Endothelial cell of umbilical vein (primary cell): ENCODE data around the gene CDC42BPG. TPM values are rescaled to one million over a fixed set of nuclear protein-coding genes. Genes with fewer than 3 reads are reported as not detected.

Experiments
- BruUV-seq: library from RNA; stranded (reverse); fragments of 400-500 nt; replicated peaks from 2 replicates; lab custom pipeline; 2021; lab: Mats Ljungman, UMichigan
- CTCF ChIA-PET: fragments of 300-600, 350-600 bp; sonication (Branson Sonifier 250); formaldehyde crosslinking; loops from one replicate; lab custom pipeline; 2021; ENCODE audit warnings: antibody characterized with exemption, inconsistent platforms; lab: Charles Lee
- POLR2A ChIA-PET: fragments of 300-600, 350-600 bp; sonication (Branson Sonifier 250); formaldehyde crosslinking; loops from one replicate; lab custom pipeline; 2021; ENCODE audit warnings: antibody characterized with exemption, inconsistent platforms; lab: Charles Lee
- DNase-seq: peaks from one replicate; pipeline ENCODE4 v3.0.0-alpha.2; 2011; ENCODE audit warnings: low read depth, low spot score
- FAIRE-seq: peaks from 2 replicates; lab custom pipeline; 2011; peaks lifted over from hg19 to GRCh38; lab: Jason Lieb, UNC
- H2AFZ ChIP-seq: 2 replicates; pipeline ENCODE4 v1.6.0; 2012; ENCODE audit warnings: low read depth, low read length, control low read depth, inconsistent platforms
- H3K27ac ChIP-seq: 2 replicates; pipeline ENCODE4 v1.5.1; 2011; ENCODE audit warnings: low read depth, mild to moderate bottlenecking, control low read depth, low read length, moderate library complexity; ENCODE audit not compliant: insufficient read depth
- H3K27me3 ChIP-seq, 2 experiments: 2 replicates each; pipeline versions ENCODE4 v1.6.0 to v1.6.1; 2011; ENCODE audit warnings: low read length in 2 of 2, mixed read lengths in 1 of 2; ENCODE audit not compliant: control insufficient read depth in 2 of 2, insufficient read depth in 2 of 2
- H3K36me3 ChIP-seq, 2 experiments: 2 replicates in 1 of 2; 3 replicates in 1 of 2; pipeline ENCODE4 v1.5.1; 2011; ENCODE audit warnings: low read length in 2 of 2, mild to moderate bottlenecking in 1 of 2, moderate library complexity in 1 of 2; ENCODE audit not compliant: control insufficient read depth in 2 of 2, insufficient read depth in 2 of 2; ENCODE audit errors: extremely low read depth in 1 of 2
- H3K4me1 ChIP-seq: 3 replicates; pipeline ENCODE4 v1.5.1; 2011; ENCODE audit warnings: mild to moderate bottlenecking, low read length; ENCODE audit not compliant: control insufficient read depth, insufficient read depth; ENCODE audit errors: extremely low read depth
- H3K4me2 ChIP-seq: 2 replicates; pipeline ENCODE4 v1.6.1; 2011; ENCODE audit warnings: low read length, control low read depth, mixed read lengths; ENCODE audit not compliant: insufficient read depth
- H3K4me3 ChIP-seq, 3 experiments: fragments of 200-600 bp in 1 of 3; sonication (generic), shearing (Covaris generic) in 1 of 3; replicated peaks in 1 of 3; 2 replicates each; pipeline ENCODE4 v1.5.1; 2011 to 2016; ENCODE audit warnings: control low read depth in 3 of 3, low read length in 3 of 3, mild to moderate bottlenecking in 2 of 3, inconsistent platforms in 1 of 3, low read depth in 1 of 3, moderate library complexity in 1 of 3; ENCODE audit not compliant: insufficient read depth in 1 of 3
- H3K79me2 ChIP-seq: 2 replicates; pipeline ENCODE4 v1.6.0; 2012; ENCODE audit warnings: low read length, inconsistent platforms; ENCODE audit not compliant: control insufficient read depth, insufficient read depth
- H3K9ac ChIP-seq: replicated peaks from 2 replicates; pipeline ENCODE3; 2011; ENCODE audit warnings: low read length, control low read depth; ENCODE audit not compliant: insufficient read depth; ENCODE audit errors: extremely low read depth
- H3K9me1 ChIP-seq: replicated peaks from 3 replicates; pipeline ENCODE4 v1.6.0; 2011; ENCODE audit warnings: mild to moderate bottlenecking, low read length; ENCODE audit not compliant: control insufficient read depth, insufficient read depth; ENCODE audit errors: extremely low read depth
- H3K9me3 ChIP-seq: replicated peaks from 2 replicates; pipeline ENCODE4 v1.5.1; 2012; ENCODE audit warnings: low read length, inconsistent platforms; ENCODE audit not compliant: control insufficient read depth, insufficient read depth
- H4K20me1 ChIP-seq: replicated peaks from 2 replicates; pipeline ENCODE3; 2011; ENCODE audit warnings: mild to moderate bottlenecking, low read length; ENCODE audit not compliant: control insufficient read depth, insufficient read depth; ENCODE audit errors: extremely low read depth
- CTCF ChIP-seq, 2 donors: IDR thresholded peaks; 1 replicate in 1 of 2; 2 replicates in 1 of 2; pipeline ENCODE4 v1.5.1; 2011; ENCODE audit warnings: low read length in 2 of 2, mild to moderate bottlenecking in 2 of 2, moderate library complexity in 2 of 2, control low read depth in 1 of 2, inconsistent platforms in 1 of 2, low read depth in 1 of 2; ENCODE audit not compliant: insufficient read depth in 1 of 2; ENCODE audit errors: extremely low read depth in 1 of 2
- EZH2 ChIP-seq: IDR thresholded peaks from 2 replicates; pipeline ENCODE4 v1.6.1; 2012; ENCODE audit warnings: borderline replicate concordance, low read depth, mild to moderate bottlenecking, moderate library complexity, low read length, inconsistent platforms; ENCODE audit not compliant: severe bottlenecking
- FOS ChIP-seq: IDR thresholded peaks from 2 replicates; pipeline ENCODE4 v1.6.1; 2011; ENCODE audit warnings: mild to moderate bottlenecking, low read length, moderate library complexity, borderline replicate concordance; ENCODE audit not compliant: insufficient read depth
- GATA2 ChIP-seq: IDR thresholded peaks from 2 replicates; pipeline ENCODE4 v1.7.0; 2011; ENCODE audit warnings: low read depth, mild to moderate bottlenecking, moderate library complexity, mixed read lengths, low read length; ENCODE audit not compliant: insufficient read length, insufficient read depth
- JUN ChIP-seq: IDR thresholded peaks from 2 replicates; pipeline ENCODE4 v1.6.1; 2011; ENCODE audit warnings: borderline replicate concordance, low read depth; ENCODE audit not compliant: insufficient read length, insufficient read depth
- MYC ChIP-seq: IDR thresholded peaks from one replicate; pipeline ENCODE4 v1.6.1; 2011; ENCODE audit warnings: mild to moderate bottlenecking, low read depth, low read length
- POLR2A ChIP-seq: IDR thresholded peaks from 2 replicates; pipeline ENCODE4 v1.6.1; 2012; ENCODE audit warnings: low read depth, mild to moderate bottlenecking, control low read depth, low read length
- POLR2AphosphoS5 ChIP-seq: IDR thresholded peaks from 2 replicates; pipeline ENCODE4 v1.6.1; 2012; ENCODE audit warnings: low read depth, mild to moderate bottlenecking, control low read depth, low read length, moderate library complexity; ENCODE audit not compliant: insufficient read depth
- dilution Hi-C: fragments of 300-500 bp; cut with MboI; formaldehyde crosslinking; loops from one replicate; pipeline ENCODE4 v1.15.0; 2019; ENCODE audit warnings: low sequenced_read_pairs; ENCODE audit not compliant: extremely low pct_ligation_motif_present
- intact Hi-C: fragments of 100-400 bp; cut with micrococcal nuclease; formaldehyde crosslinking; loops from one replicate; pipeline ENCODE4 v1.10.0; 2022
- polyA plus RNA-seq, 4 experiments: library from polyadenylated mRNA; depleted of rRNA in 3 of 4; stranded (reverse) in 3 of 4; unstranded in 1 of 4; fragments of >200 nt; gene quantifications; 2 replicates each; pipeline versions ENCODE4 v1.2.1 to v1.2.3, GENCODE V29; 2011 to 2012; ENCODE audit warnings: missing spikeins in 1 of 4
- total RNA-seq: library from RNA; stranded (reverse); gene quantifications from 2 replicates; pipeline ENCODE4 v1.2.3, GENCODE V29; 2021
- TF ChIP-seq, protein P1 (sequence below): IDR thresholded peaks from 2 replicates; pipeline ENCODE4 v1.6.1; 2011; ENCODE audit not compliant: insufficient read depth, insufficient read length

Gene CDC42BPG
- total and polyA plus RNA-seq, 2 donors (not counting 3 experiments of a cell fraction or from before 2014, with no cell fraction given): 0.19 to 0.42 TPM

- Histone ChIP-seq H4K20me1 (no peaks in the 10 kb centered on the region), H3K27me3 (no peaks in the 10 kb centered on the region), H3K9me3 (no peaks in the 10 kb centered on the region), H3K27ac (no peak overlapping the region), H3K4me1 (peaks cover 2% of the 10 kb centered on the region), H3K9ac (no peak overlapping the region), H2AFZ (no peak overlapping the region), H3K9me1 (no peaks in the 10 kb centered on the region), H3K36me3 (peaks cover 0 to 5% of the 10 kb centered on the region in 2 experiments), H3K79me2 (peaks cover 8% of the 10 kb centered on the region), H3K4me3 (no peak overlapping the region), H3K4me2 (no peak overlapping the region)
- intact Hi-C loops: no loop called here
- no peak for FAIRE-seq
- dilution Hi-C loops: loop anchor here (10.0 kb wide), 1 partner anchor 46 kb away; no protein-coding TSS in a partner anchor
- TF ChIP-seq GATA2: no peak
- ChIA-PET POLR2A (interaction anchor here (1.1 to 4.2 kb wide), 2 partner anchors 20 to 29 kb away, joined by 4 to 24 read pairs; partner anchors contain the start of gene EHD1), CTCF (interaction anchor here (0.8 to 8.2 kb wide), 17 partner anchors 9 to 268 kb away, joined by 3 to 168 read pairs (median 11); partner anchors contain the start of genes ARL2, BATF2, EHD1 and ZNHIT2)
- no peak for DNase-seq
- BruUV-seq: no TSS peak
Measured at GRCh38 chr11:64848826-64849597, 4.6 kb upstream of the CDC42BPG start.

- Histone ChIP-seq H3K79me2 (peaks cover 2% of the 10 kb centered on the region), H3K36me3 (peaks cover 0 to 3% of the 10 kb centered on the region in 2 experiments), H3K4me2 (no peak overlapping the region), H3K27me3 (no peaks in the 10 kb centered on the region), H2AFZ (no peak overlapping the region), H3K9me3 (no peaks in the 10 kb centered on the region), H3K9me1 (no peaks in the 10 kb centered on the region), H3K9ac (no peak overlapping the region), H3K4me1 (no peaks in the 10 kb centered on the region), H3K27ac (no peak overlapping the region), H3K4me3 (no peak overlapping the region), H4K20me1 (no peaks in the 10 kb centered on the region)
- TF ChIP-seq POLR2A: no peak
- TF ChIP-seq CTCF (IDR thresholded peaks at IDR 0.05; ENCODE audit: extremely low read depth in 1 of 2, insufficient read depth in 1 of 2, low read depth in 1 of 2, low read length in 2 of 2): no peak
- no peak for TF ChIP-seq MYC
- no peak for TF ChIP-seq POLR2AphosphoS5
- TF ChIP-seq, protein P1, sequence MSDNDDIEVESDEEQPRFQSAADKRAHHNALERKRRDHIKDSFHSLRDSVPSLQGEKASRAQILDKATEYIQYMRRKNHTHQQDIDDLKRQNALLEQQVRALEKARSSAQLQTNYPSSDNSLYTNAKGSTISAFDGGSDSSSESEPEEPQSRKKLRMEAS: no peak
- TF ChIP-seq EZH2: no peak
- no peak for TF ChIP-seq JUN
- no peak for TF ChIP-seq FOS
- TF ChIP-seq GATA2: no peak
- dilution Hi-C loops: loop anchor here (10.0 kb wide), 1 partner anchor 46 kb away; no protein-coding TSS in a partner anchor
- intact Hi-C loops: no loop called here
- ChIA-PET POLR2A (interaction anchor here (1.1 to 4.2 kb wide), 2 partner anchors 21 to 29 kb away, joined by 4 to 24 read pairs; partner anchors contain the start of gene EHD1), CTCF (interaction anchor here (0.6 to 8.2 kb wide), 17 partner anchors 9 to 269 kb away, joined by 3 to 168 read pairs (median 11); partner anchors contain the start of genes ARL2, BATF2, EHD1 and ZNHIT2)
- DNase-seq (no peak), FAIRE-seq (no peak)
- no TSS peak for BruUV-seq
Measured at GRCh38 chr11:64848214-64848825, 3.9 kb upstream of the CDC42BPG start.
